Erythroblast (primary cell): ENCODE data around the gene HDAC4.

ENCODE experiments used
- DNase-seq, 2 experiments: peaks; one replicate each; lab custom pipeline; 2025; lab: John Stamatoyannopoulos, UW
- GATA1 ChIP-seq: IDR thresholded peaks from 2 replicates; pipeline ENCODE4 v1.6.1; 2011; ENCODE audit warnings: low read depth, mild to moderate bottlenecking, control low read depth, low read length, moderate library complexity
- POLR2A ChIP-seq: IDR thresholded peaks from 2 replicates; pipeline ENCODE4 v1.6.1; 2011; ENCODE audit warnings: mild to moderate bottlenecking, low read length

The HDAC4 gene

DNA sequence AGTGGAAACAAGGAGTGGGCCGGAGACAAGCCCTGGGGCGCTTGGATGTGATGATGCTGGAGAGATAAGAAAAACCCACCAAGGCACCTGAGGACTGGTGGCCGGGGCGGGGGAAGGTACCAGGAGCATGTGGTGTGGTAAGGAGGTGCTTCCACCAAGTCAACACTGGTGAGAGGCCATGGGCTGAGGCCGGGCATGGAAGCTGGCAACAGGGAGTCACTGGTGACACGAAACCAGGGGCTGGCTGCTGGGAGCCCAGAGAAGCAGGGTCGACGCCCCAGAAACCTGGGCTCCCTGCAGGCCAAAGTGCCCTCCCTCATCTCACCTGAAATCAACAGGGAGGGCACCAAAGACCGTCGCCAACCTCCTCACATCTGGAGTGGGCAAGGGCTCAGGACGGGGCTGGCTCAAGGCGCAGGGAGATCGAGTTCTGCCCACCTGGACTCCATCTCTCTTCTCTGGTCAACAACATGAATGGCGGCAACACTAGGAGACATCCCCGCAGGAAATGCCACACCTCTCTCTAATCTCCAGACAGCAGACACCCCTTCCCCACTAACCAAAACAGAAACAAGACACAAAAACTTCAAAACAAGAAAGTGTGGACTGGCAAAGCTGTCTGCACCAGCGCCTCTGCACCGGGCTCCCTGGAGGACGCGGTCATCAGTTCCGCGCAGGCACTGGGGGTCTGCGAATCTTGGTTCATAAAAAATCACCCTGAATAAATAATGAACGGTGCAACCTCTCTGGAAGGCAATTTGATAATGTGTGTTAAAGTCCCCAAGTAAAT lies 185.5 kb downstream of the HDAC4 start:
- TF ChIP-seq GATA1 (no peak), POLR2A (no peak)
- no peak for DNase-seq

DNA sequence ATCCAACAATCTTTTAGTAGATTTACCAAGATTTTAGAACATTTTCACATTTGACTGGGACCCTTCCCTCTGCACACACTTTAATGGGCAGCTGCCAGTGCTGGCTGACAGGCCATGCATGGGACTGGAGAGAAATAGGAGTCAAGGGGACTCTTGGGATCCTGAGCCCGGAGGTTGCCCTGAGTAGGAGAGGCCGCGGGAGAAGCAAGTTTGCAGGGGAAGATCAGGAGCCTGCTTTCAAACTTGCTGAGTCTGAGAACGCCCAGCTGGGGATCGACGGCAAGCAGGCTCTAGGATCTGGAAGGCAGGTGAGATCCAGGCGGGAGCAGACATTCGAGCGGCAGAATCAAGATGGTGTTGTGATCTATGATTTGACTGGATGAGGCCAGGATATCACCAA lies 186.1 kb downstream of the HDAC4 start:
- no peak for DNase-seq
- TF ChIP-seq POLR2A = no peak
- no peak for TF ChIP-seq GATA1

DNA sequence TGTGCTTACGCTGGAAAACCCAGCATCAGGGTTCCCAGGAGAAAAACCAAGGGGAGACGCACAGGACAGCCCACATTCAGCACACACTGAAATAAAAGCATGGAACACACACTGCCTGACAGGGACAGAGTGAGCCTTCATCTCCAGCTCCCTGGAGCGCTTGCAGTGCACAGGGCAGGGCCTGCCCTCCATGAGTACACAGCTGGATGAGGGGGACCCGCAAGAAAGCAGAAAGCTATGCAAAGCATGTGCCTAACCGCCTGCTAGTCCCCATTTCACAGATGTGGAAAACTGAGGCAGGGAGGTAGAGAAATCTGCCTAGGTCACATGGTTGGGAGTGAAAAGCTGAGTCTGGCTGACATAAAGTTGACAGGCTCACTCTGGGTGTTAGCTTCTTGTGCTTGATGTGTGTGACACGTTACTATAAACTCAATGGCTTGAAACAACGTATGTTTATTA lies 187.1 kb downstream of the HDAC4 start:
- TF ChIP-seq POLR2A = no peak
- TF ChIP-seq GATA1 = no peak
- no peak for DNase-seq

DNA sequence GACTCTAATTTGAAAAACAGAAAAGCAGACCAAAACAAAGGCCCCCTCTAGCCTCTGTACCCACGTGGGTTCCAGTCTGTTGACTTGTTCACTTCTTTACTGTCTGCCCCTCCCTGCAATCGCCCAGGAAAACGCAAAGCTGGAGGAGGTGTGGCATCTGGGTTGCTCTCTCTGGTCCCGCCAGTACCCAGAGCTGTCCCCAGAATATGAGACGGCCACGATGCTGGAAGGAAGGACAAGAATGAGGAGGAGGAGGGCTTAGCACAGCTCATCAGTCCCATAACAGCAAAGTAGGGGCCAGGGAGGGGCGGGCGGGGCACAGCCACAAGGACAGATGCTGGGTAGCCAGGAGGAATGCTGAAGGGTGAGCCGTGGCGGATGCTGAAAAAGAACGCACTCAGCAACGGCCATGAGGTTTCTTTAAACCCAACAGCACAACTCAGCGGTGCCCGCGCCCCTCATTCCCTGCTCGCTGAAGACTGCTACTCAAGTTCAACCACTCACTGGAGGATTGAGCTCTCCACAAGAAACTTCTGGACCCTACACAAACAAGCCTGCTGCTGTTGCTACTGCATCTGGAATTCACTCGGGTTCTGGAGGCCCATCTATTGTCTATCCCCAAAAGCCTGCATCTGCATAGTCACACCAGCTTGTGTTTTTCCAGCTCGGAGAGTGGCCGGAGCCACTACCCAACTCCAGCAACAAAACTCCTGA lies 187.7 kb downstream of the HDAC4 start:
- TF ChIP-seq POLR2A (no peak), GATA1 (no peak)
- DNase-seq = no peak

DNA sequence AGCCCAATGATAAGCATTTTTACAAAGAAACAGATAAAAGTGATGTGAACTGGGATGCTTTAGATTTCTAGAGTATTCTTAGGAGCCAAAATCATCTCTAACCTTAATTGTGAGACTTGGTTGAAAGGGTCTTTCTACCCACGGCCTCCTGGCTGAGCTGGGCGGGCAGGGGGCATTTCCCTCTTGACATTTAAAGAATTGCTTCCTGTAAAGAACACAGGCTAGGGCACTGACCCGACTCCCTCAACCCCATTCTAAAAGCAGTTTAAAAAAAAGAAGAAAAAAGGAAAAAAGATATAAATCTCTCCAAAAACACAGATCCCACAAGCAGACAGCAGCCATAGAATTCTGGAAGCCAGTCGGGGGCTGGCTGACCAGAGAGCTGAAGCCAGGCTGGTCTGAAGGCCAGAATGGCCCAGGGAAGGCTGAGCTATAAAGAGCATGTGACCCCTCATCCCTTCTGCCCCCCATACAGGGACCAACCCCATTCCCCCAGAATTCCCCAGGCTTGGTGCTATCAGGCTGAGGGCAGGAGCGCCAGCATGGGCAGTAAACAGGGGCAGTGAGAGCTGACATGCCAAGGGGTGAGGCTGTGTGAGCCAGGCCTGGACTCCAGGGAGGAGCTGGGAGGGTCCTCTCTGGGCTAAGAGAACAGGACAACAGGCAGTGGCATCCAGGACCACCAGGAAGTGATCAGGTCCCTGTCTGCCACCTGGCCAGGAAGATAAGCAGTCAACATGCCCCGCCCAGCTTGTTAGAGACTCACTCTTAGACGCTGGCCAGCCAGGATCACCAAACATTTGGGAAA lies 188.5 kb downstream of the HDAC4 start:
- TF ChIP-seq GATA1 = no peak
- TF ChIP-seq POLR2A = no peak
- peak; percentile 45 to 58 for DNase-seq

DNA sequence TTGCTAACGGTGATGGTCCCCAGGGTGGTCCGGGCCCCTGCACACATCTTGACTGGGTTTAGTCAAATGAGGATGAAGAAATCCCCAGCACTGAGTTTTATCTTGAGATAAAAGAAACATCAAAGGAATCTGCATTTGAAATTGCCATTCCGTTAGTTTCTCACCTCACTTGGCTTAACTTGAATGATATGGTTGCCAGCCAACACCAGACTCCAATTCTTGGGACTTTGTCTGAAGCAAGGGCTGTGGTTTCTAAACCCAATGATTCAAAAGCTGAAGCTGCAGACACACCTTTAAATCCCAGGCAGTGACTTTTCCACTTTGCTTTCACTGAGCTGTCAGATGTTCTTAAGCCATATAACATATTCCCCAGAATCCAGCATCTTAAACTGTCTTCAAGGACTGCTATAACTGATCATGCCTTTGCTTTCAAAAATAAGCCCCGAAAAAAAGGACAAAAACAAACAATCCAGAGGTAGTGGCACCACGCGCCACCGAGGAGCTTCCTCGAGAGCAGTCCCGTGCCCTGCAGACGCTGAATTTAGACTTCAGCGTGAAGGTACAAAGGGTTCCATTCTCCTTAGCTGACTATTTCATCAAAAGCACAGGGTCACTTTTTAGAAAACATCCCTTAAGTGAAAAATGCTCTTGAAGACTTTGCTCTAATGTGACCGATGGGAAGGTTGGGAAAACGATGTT lies 189.3 kb downstream of the HDAC4 start:
- DNase-seq = no peak

DNA sequence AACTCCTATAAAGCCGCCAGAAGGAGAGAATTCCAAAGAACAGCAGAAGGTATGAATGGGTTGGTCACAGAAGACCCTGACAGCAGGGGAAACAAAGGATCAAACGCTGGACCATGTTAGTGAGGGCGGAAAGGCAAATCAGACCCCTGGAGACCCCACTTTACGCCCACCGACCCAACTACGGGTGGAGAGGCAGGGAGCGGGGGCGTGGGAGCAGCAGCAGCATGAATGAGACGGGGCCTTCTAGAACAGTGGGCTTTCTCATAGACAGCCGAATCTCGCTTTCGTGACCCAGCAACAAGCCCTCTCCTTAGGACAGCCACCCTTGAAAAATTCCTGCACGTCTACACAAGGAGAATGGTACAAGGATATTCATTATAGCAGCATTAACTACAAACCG lies 191.0 kb downstream of the HDAC4 start:
- TF ChIP-seq GATA1 (no peak), POLR2A (no peak)
- no peak for DNase-seq

More for the DNA sequence above, 189.3 kb downstream of the HDAC4 start:
- TF ChIP-seq GATA1 (no peak), POLR2A (no peak)

DNA sequence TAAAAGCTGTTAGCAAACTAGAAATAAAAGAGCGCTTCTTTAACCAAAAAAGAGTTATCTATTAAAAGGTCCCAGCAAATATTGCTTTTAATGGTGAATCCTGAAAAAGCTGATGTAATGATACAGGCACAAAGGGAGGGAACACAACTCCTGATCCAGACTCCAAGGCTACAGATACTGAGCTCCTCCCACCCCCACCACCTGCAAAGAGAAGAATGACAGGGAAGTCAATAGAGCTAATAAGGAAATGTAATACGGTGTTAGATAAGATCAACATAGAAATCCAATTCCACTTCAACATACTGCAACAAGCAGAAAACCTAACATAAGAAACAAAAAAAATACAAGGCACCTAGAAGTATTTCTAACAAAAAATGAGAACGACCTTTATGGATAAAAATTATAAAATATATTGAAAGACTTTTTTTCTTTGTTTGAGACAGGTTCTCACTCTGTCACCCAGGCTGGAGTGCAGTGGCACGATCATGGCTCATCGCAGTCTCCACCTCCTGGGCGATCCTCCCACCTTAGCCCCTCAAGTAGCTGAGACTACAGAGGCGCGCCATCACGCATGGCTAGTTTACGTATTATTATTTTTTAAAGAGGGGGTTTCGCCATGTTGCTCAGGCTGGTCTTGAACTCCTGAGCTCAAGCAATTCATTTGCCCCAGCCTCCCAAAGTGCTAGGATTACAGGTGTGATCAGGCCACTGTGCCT lies 192.2 kb downstream of the HDAC4 start:
- DNase-seq = no peak
- TF ChIP-seq POLR2A = no peak
- no peak for TF ChIP-seq GATA1

DNA sequence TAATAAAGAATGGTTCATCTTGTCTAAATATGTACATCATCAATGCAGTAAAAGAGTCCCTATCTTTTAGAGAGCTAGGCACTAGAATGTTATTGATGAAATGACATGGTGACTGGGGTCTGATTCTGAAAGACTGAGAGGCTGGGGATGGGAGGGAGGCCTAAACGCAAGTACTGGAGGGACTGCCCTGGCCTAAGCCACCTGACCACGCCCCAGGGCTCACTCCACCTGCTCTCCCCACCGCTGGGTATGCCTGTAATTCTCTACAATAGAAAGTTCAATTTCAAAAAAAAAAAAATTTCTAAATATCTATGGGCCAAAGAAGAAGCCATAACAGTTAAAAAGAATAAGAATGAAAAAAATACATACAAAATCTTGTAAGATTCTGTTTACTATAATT lies 194.0 kb downstream of the HDAC4 start:
- no peak for DNase-seq
- TF ChIP-seq POLR2A = no peak

DNA sequence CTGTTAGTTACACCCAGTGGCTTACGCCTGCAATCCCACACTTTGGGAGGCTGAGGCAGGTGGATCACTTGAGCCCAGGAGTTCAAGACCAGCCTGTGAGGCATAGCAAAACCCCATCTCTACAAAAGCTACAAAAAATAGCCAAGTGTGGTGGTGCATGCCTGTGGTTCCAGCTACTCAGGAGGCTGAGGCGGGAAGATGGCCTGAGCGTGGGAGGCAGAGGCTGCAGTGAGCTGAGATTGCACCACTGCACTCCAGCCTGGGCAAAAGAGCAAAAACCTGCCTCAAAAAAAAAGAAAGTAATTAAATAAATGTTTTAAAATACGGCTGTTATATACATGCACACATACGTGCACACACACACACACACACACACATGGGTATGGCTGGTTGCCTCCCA lies 194.8 kb downstream of the HDAC4 start:
- no peak for DNase-seq
- TF ChIP-seq GATA1 (no peak), POLR2A (no peak)

DNA sequence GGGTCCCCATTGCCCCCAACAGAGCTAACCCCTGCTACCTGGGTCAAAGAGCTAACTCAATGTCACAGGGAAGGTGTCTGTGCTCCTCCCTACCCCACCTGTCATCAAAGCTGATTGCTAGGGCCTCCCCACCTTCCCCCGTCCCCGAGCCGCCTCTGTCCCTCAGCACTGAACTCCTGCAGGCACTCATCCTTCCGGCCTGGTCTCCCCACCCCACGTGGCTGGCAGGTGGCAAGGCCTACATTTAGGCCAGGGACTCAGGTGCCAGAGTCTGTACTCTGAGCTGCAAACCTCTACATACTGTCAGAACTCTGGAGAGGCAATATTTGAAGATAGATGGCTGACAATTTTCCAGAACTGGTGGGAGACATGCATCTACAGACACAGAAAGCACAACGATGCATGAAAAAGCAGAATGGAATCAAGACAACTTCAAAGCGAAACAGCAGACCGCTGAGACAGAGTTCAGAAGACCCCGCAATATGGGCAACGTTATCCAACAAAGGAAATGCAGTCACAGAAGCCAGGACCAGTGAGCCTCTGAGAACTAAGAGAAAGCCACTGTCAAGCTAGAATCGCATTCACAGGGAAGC lies 195.8 kb downstream of the HDAC4 start:
- no peak for TF ChIP-seq GATA1
- TF ChIP-seq POLR2A = no peak
- no peak for DNase-seq

DNA sequence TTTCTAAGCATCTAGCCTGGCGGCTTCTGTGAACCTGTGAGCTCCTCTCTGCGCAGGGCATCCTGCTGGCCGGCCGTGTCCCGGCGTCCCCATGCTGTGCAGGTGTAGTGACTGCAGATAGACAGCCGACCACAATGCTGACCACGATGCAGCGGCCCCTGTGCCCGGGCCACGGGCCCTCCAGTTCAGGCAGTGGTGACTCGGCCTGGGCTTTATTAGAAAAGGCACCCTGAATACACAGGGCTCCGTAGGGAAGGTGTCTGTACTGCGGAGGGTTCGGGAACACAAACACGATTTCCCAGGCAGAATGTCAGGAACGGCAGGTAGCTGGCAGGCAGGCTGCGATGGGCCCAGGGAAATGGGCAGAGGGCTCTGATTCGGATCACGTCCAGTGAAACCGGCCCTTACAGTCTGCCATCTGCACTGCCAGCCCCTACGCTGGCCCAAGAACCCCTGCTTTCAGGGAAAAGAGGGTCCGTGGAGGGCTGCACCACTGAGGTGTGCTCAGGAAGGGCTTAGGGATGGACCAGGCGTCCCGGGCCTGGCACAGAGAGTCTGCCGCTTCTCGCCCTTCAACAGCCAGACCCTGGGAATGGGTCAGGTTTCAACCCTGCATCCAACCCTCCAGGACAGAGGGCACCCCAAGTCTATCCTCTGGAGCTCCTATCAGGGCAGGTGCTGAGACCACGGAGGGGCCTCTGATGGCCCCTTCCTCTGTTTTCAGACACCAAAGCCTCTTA lies 196.5 kb downstream of the HDAC4 start:
- TF ChIP-seq POLR2A = no peak
- no peak for TF ChIP-seq GATA1
- DNase-seq = no peak

DNA sequence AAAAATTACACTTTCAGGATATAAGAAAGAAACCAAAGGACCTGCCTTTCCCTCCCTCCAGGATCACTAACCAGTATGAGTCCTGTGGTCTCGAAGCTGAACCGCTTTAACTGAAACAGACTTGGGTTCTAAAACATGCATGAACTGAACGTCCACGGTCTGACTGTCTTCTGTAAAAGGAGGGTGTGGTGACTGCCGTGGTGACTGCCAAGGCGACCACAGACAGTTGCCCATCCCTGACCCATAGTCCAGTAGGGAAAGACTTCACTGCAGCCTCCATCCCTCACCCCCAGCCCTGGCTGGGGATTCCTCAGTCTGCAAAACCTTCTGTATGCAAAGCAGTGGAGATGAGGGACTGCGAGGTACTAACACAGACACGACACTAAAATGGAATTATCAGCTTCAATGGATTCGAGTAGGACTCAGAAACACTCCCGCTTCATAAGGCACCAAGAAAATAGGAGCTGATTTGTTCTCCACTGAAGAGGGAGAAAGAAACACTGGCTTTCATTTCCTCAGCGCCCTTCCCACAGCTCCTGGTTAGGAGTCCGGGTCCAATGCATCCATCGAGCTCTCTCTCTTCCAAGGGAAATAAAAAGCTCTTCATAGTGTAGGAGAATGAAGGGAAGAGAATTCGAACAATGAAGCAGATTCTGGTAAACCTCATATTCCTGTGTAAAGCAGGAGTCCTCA lies 197.2 kb downstream of the HDAC4 start:
- DNase-seq = no peak

More for the DNA sequence above, 197.2 kb downstream of the HDAC4 start:
- TF ChIP-seq GATA1 (no peak), POLR2A (no peak)
